HEK293 (cell line): ENCODE data around the gene PRRT1B.

Experiments used
- CTCF ChIA-PET: fragments of 350-600 bp; formaldehyde crosslinking; extraction: SDS; loops from one replicate; lab custom pipeline; 2021; ENCODE audit warnings: antibody characterized with exemption; lab: Yijun Ruan, JAX
- POLR2A ChIA-PET: fragments of 300-600 bp; formaldehyde crosslinking; extraction: SDS; loops from one replicate; lab custom pipeline; 2020; ENCODE audit warnings: antibody characterized with exemption, inconsistent platforms; lab: Yijun Ruan, JAX
- H3K27ac ChIP-seq: fragments of 200-500 bp; sonication (Bioruptor generic); 2 replicates; pipeline ENCODE4 v1.5.1; 2014; ENCODE audit warnings: low read depth, low read length, control low read depth, inconsistent platforms; ENCODE audit errors: extremely low read depth
- H3K36me3 ChIP-seq, 2 experiments: fragments of 200-500 bp in 1 of 2; sonication (Bioruptor generic) in 1 of 2; 1 replicate in 1 of 2; 2 replicates in 1 of 2; pipeline ENCODE4 v1.5.1; 2014 to 2017; ENCODE audit warnings: inconsistent platforms in 2 of 2, low read length in 2 of 2; ENCODE audit not compliant: control insufficient read depth in 2 of 2, insufficient read depth in 1 of 2
- H3K4me1 ChIP-seq: fragments of 200-500 bp; sonication (Bioruptor generic); 2 replicates; pipeline ENCODE4 v1.5.1; 2014; ENCODE audit warnings: mild to moderate bottlenecking, low read length, inconsistent platforms; ENCODE audit not compliant: control insufficient read depth, insufficient read depth
- H3K4me3 ChIP-seq: 2 replicates; pipeline ENCODE4 v1.5.1; 2011; ENCODE audit warnings: low read depth, mild to moderate bottlenecking, control low read depth, low read length, moderate library complexity
- H3K9me3 ChIP-seq: fragments of 200-500 bp; sonication (Bioruptor generic); 2 replicates; pipeline ENCODE4 v1.5.1; 2014; ENCODE audit warnings: low read depth, low read length, inconsistent platforms; ENCODE audit not compliant: control insufficient read depth, insufficient read depth
- ELK4 ChIP-seq: IDR thresholded peaks from 2 replicates; pipeline ENCODE4 v1.6.1; 2011; ENCODE audit warnings: mild to moderate bottlenecking, low read depth, low read length, borderline replicate concordance
- FEZF1 ChIP-seq: fragments of 450-650 bp; formaldehyde crosslinking; IDR thresholded peaks from 2 replicates; pipeline ENCODE4 v1.5.1; 2016; ENCODE audit warnings: missing biosample characterization, missing genetic modification characterization
- KLF16 ChIP-seq: fragments of 450-650 bp; formaldehyde crosslinking; IDR thresholded peaks from 2 replicates; pipeline ENCODE4 v1.5.1; 2017; ENCODE audit warnings: missing biosample characterization, missing genetic modification characterization
- KLF17 ChIP-seq: fragments of 450-650 bp; formaldehyde crosslinking; IDR thresholded peaks from 2 replicates; pipeline ENCODE4 v1.5.1; 2016; ENCODE audit warnings: missing biosample characterization, missing genetic modification characterization
- MZF1 ChIP-seq: fragments of 450-650 bp; formaldehyde crosslinking; IDR thresholded peaks from 2 replicates; pipeline ENCODE4 v1.5.1; 2017; ENCODE audit warnings: missing biosample characterization, missing genetic modification characterization, borderline replicate concordance
- PRDM4 ChIP-seq: fragments of 450-650 bp; formaldehyde crosslinking; IDR thresholded peaks from 2 replicates; pipeline ENCODE4 v1.5.1; 2017; ENCODE audit warnings: missing biosample characterization, missing genetic modification characterization
- YY2 ChIP-seq: fragments of 450-650 bp; formaldehyde crosslinking; IDR thresholded peaks from 2 replicates; pipeline ENCODE4 v1.5.1; 2016; ENCODE audit warnings: missing biosample characterization, missing genetic modification characterization
- ZBTB20 ChIP-seq: fragments of 450-650 bp; formaldehyde crosslinking; IDR thresholded peaks from 2 replicates; pipeline ENCODE4 v1.5.1; 2016; ENCODE audit warnings: missing biosample characterization, missing genetic modification characterization
- ZBTB6 ChIP-seq: fragments of 450-650 bp; formaldehyde crosslinking; IDR thresholded peaks from 2 replicates; pipeline ENCODE4 v1.5.1; 2017; ENCODE audit warnings: missing biosample characterization, missing genetic modification characterization
- ZNF114 ChIP-seq: fragments of 450-650 bp; formaldehyde crosslinking; IDR thresholded peaks from 2 replicates; pipeline ENCODE4 v1.5.0; 2017; ENCODE audit warnings: missing biosample characterization, missing genetic modification characterization
- ZNF148 ChIP-seq: fragments of 450-650 bp; formaldehyde crosslinking; IDR thresholded peaks from 2 replicates; pipeline ENCODE4 v1.5.0; 2017; ENCODE audit warnings: missing biosample characterization, missing genetic modification characterization, borderline replicate concordance
- ZNF184 ChIP-seq: fragments of 450-650 bp; IDR thresholded peaks from 2 replicates; pipeline ENCODE4 v1.5.1; 2018; ENCODE audit warnings: missing biosample characterization, mild to moderate bottlenecking, missing genetic modification characterization
- ZNF19 ChIP-seq: fragments of 450-650 bp; formaldehyde crosslinking; IDR thresholded peaks from 2 replicates; pipeline ENCODE4; 2016; ENCODE audit warnings: missing biosample characterization, missing genetic modification characterization, low read depth
- ZNF214 ChIP-seq: fragments of 450-650 bp; formaldehyde crosslinking; IDR thresholded peaks from 2 replicates; pipeline ENCODE4 v1.5.1; 2017; ENCODE audit warnings: missing biosample characterization, mild to moderate bottlenecking, missing genetic modification characterization, borderline replicate concordance
- ZNF354C ChIP-seq: fragments of 450-650 bp; formaldehyde crosslinking; IDR thresholded peaks from 2 replicates; pipeline ENCODE4 v1.5.1; 2016; ENCODE audit warnings: missing biosample characterization, missing genetic modification characterization, low read depth, borderline replicate concordance
- ZNF426 ChIP-seq: fragments of 450-650 bp; formaldehyde crosslinking; IDR thresholded peaks from 2 replicates; pipeline ENCODE4 v1.5.1; 2017; ENCODE audit warnings: missing biosample characterization, missing genetic modification characterization, mild to moderate bottlenecking, inconsistent platforms, moderate library complexity
- ZNF510 ChIP-seq: fragments of 450-650 bp; formaldehyde crosslinking; IDR thresholded peaks from 2 replicates; pipeline ENCODE4 v1.5.1; 2018; ENCODE audit warnings: mild to moderate bottlenecking, missing genetic modification characterization, missing biosample characterization; ENCODE audit not compliant: insufficient replicate concordance
- ZNF585B ChIP-seq: fragments of 450-650 bp; formaldehyde crosslinking; IDR thresholded peaks from 2 replicates; pipeline ENCODE4 v1.5.1; 2016; ENCODE audit warnings: missing biosample characterization, missing genetic modification characterization
- ZNF623 ChIP-seq: fragments of 450-650 bp; formaldehyde crosslinking; IDR thresholded peaks from 2 replicates; pipeline ENCODE4 v1.5.1; 2016; ENCODE audit warnings: missing biosample characterization, missing genetic modification characterization
- ZNF645 ChIP-seq: fragments of 450-650 bp; formaldehyde crosslinking; IDR thresholded peaks from 2 replicates; pipeline ENCODE4; 2016; ENCODE audit warnings: missing biosample characterization, missing genetic modification characterization
- ZNF704 ChIP-seq: fragments of 450-650 bp; formaldehyde crosslinking; IDR thresholded peaks from 2 replicates; pipeline ENCODE4 v1.5.1; 2016; ENCODE audit warnings: missing biosample characterization, missing genetic modification characterization
- ZNF830 ChIP-seq: fragments of 450-650 bp; IDR thresholded peaks from 2 replicates; pipeline ENCODE4 v1.5.0; 2018; ENCODE audit warnings: missing biosample characterization, missing genetic modification characterization, low read depth, mild to moderate bottlenecking, moderate library complexity
- ZXDB ChIP-seq: fragments of 450-650 bp; formaldehyde crosslinking; IDR thresholded peaks from 2 replicates; pipeline ENCODE4 v1.5.1; 2016; ENCODE audit warnings: missing biosample characterization, missing genetic modification characterization

Gene PRRT1B

GRCh38 chr9:131590449-131590848 lies 45.1 kb downstream of the PRRT1B start (continued):
- TF ChIP-seq ZNF510 (no peak), ZNF704 (no peak), KLF17 (tag by site-specific recombination) (no peak)
- TF ChIP-seq, all 188 proteins: peak for 0

- Histone ChIP-seq H3K36me3 (peaks cover 0 to 51% of the 10 kb centered on the region in 2 experiments; a peak in 2 of 3 replicates), H3K27ac (no peak overlapping the region), H3K4me1 (no peaks in the 10 kb centered on the region), H3K9me3 (no peaks in the 10 kb centered on the region), H3K4me3 (no peak overlapping the region)
- CTCF ChIA-PET = interaction anchor here (0.6 to 8.8 kb wide), 42 partner anchors 9 to 1412 kb away, joined by 3 to 193 read pairs (median 5); partner anchors contain the start of genes PRRT1B and RAPGEF1
- POLR2A ChIA-PET = interaction anchor here (0.6 to 1.2 kb wide), 2 partner anchors 148 to 1349 kb away, joined by 3 to 6 read pairs; no protein-coding TSS in a partner anchor
- no peak for TF ChIP-seq ZNF645
- TF ChIP-seq FEZF1 = no peak
- TF ChIP-seq ZNF148 = no peak
- no peak for TF ChIP-seq ZNF830 (tag by site-specific recombination)
- no peak for TF ChIP-seq ZNF354C (tag by site-specific recombination)
- TF ChIP-seq YY2 (tag by site-specific recombination) = no peak
- TF ChIP-seq MZF1 (tag by site-specific recombination) = no peak
- no peak for TF ChIP-seq ZNF214 (tag by site-specific recombination)
- TF ChIP-seq ZXDB (tag by site-specific recombination) = no peak
- TF ChIP-seq ELK4 = no peak
- no peak for TF ChIP-seq ZNF623 (tag by site-specific recombination)
- no peak for TF ChIP-seq KLF16 (tag by site-specific recombination)
- TF ChIP-seq ZBTB20 = no peak
- no peak for TF ChIP-seq ZNF184 (tag by site-specific recombination)
- TF ChIP-seq PRDM4 = no peak
- no peak for TF ChIP-seq ZBTB6 (tag by site-specific recombination)
- no peak for TF ChIP-seq ZNF426 (tag by site-specific recombination)
- TF ChIP-seq ZNF585B (tag by site-specific recombination) = no peak
- no peak for TF ChIP-seq ZNF19 (tag by site-specific recombination)
- no peak for TF ChIP-seq ZNF114 (tag by site-specific recombination)
These were observed 45.9 kb downstream of the PRRT1B start for GRCh38 chr9:131590907-131591844.
